HL-60/S4 treated with phorbol 12-myristate 13-acetate at 8.2 ng/mL for 4 days and 3 days (cell line): ENCODE measurements around the gene ZNF219.

Source experiments
- in situ Hi-C: fragments of 300-500 bp; cut with MboI; formaldehyde crosslinking; loops from 2 replicates; pipeline ENCODE4 v1.15.0; 2022; ENCODE audit warnings: low sequenced_read_pairs

The ZNF219 gene

GRCh38 chr14:21070083-21070609 lies 28.3 kb downstream of the ZNF219 start, which contains the start of gene ARHGEF40:
TSS of gene ARHGEF40 (plus strand) at chr14:21070304. CDS start at chr14:21070397, 93 bp downstream.
- in situ Hi-C loops = no loop called here

GRCh38 chr14:21069388-21070082 lies 28.9 kb downstream of the ZNF219 start:
- in situ Hi-C loops = no loop called here

- in situ Hi-C loops = no loop called here
These were observed 29.7 kb downstream of the ZNF219 start for GRCh38 chr14:21068521-21069387.

- in situ Hi-C loops = no loop called here
These were observed 31.5 kb downstream of the ZNF219 start for GRCh38 chr14:21066882-21067502.

GRCh38 chr14:21063479-21063878 lies 35.0 kb downstream of the ZNF219 start:
- in situ Hi-C loops = no loop called here

- in situ Hi-C loops = no loop called here
These were observed 37.1 kb downstream of the ZNF219 start for GRCh38 chr14:21061347-21061668.

GRCh38 chr14:21060614-21061346 lies 37.7 kb downstream of the ZNF219 start:
- in situ Hi-C loops = no loop called here

GRCh38 chr14:21059842-21060613 lies 38.4 kb downstream of the ZNF219 start:
- in situ Hi-C loops = no loop called here

GRCh38 chr14:21058903-21059302 lies 39.6 kb downstream of the ZNF219 start:
- in situ Hi-C loops = no loop called here

GRCh38 chr14:21057803-21058675 lies 40.4 kb downstream of the ZNF219 start, which contains the start of gene RNASE8:
TSS of gene RNASE8 (plus strand) at chr14:21057822. CDS start at chr14:21057893, 71 bp downstream.
- in situ Hi-C loops = no loop called here

GRCh38 chr14:21056520-21057163 lies 41.8 kb downstream of the ZNF219 start:
- in situ Hi-C loops = no loop called here

- in situ Hi-C loops = no loop called here
These were observed 42.9 kb downstream of the ZNF219 start for GRCh38 chr14:21055432-21056117.

GRCh38 chr14:21054768-21055145 lies 43.7 kb downstream of the ZNF219 start:
- in situ Hi-C loops = no loop called here

- in situ Hi-C loops = no loop called here
These were observed 44.2 kb downstream of the ZNF219 start for GRCh38 chr14:21054123-21054767.

- in situ Hi-C loops = no loop called here
These were observed 45.0 kb downstream of the ZNF219 start for GRCh38 chr14:21053184-21054122.

GRCh38 chr14:21050597-21050996 lies 47.9 kb downstream of the ZNF219 start:
- in situ Hi-C loops = no loop called here
